ENCODE measurements around the gene KRTAP25-1. TPM values are rescaled to one million over a fixed set of nuclear protein-coding genes. Genes with fewer than 3 reads are reported as not detected.

Gene KRTAP25-1
- not detected in 2 replicates for total RNA-seq (2014; rRNA removed; shearing (Covaris generic))
- not detected in 2 replicates for polyA plus RNA-seq (2014; cell fraction: nucleus; rRNA removed)

- no peak for DNase-seq (ENCODE audit: extremely low read depth, low read depth)
Observed at GRCh38 chr21:30289215-30289614, at the start of gene KRTAP25-1. Gene KRTAP25-1 (minus strand): TSS chr21:30289514. CDS start chr21:30289490, 24 bp downstream.

GRCh38 chr21:30338717-30339116 is 49.4 kb upstream of the KRTAP25-1 start:
- no peak for DNase-seq (ENCODE audit: extremely low read depth, low read depth)

GRCh38 chr21:30337772-30338171 is 48.5 kb upstream of the KRTAP25-1 start:
- no peak for DNase-seq (ENCODE audit: extremely low read depth, low read depth)

GRCh38 chr21:30337276-30337744 is 48.0 kb upstream of the KRTAP25-1 start, which contains the start of gene KRTAP27-1:
Gene KRTAP27-1 (minus strand): TSS chr21:30337694. CDS start chr21:30337668, 26 bp downstream.
- no peak for DNase-seq (ENCODE audit: extremely low read depth, low read depth)

- DNase-seq (ENCODE audit: extremely low read depth, low read depth) = no peak
Observed at GRCh38 chr21:30336596-30336995, 47.3 kb upstream of the KRTAP25-1 start.

GRCh38 chr21:30333736-30334135 is 44.4 kb upstream of the KRTAP25-1 start:
- DNase-seq (ENCODE audit: extremely low read depth, low read depth) = no peak

- no peak for DNase-seq (ENCODE audit: extremely low read depth, low read depth)
Observed at GRCh38 chr21:30332681-30333080, 43.4 kb upstream of the KRTAP25-1 start.

- DNase-seq (ENCODE audit: extremely low read depth, low read depth) = no peak
Observed at GRCh38 chr21:30329203-30329875, 40.0 kb upstream of the KRTAP25-1 start.

GRCh38 chr21:30326390-30326789 is 37.1 kb upstream of the KRTAP25-1 start:
- no peak for DNase-seq (ENCODE audit: extremely low read depth, low read depth)

- DNase-seq (ENCODE audit: extremely low read depth, low read depth) = no peak
Observed at GRCh38 chr21:30320215-30320614, 30.9 kb upstream of the KRTAP25-1 start, which contains the start of gene KRTAP26-1. Gene KRTAP26-1 (minus strand): TSS chr21:30320315. CDS start chr21:30320035, 280 bp downstream.

GRCh38 chr21:30315701-30316100 is 26.4 kb upstream of the KRTAP25-1 start:
- no peak for DNase-seq (ENCODE audit: extremely low read depth, low read depth)

GRCh38 chr21:30306884-30307283 is 17.6 kb upstream of the KRTAP25-1 start:
- DNase-seq (ENCODE audit: extremely low read depth, low read depth) = no peak

- DNase-seq (ENCODE audit: extremely low read depth, low read depth) = no peak
Observed at GRCh38 chr21:30305136-30305535, 15.8 kb upstream of the KRTAP25-1 start.

- no peak for DNase-seq (ENCODE audit: extremely low read depth, low read depth)
Observed at GRCh38 chr21:30282850-30283249, 6.5 kb downstream of the KRTAP25-1 start, which contains the start of gene KRTAP24-1. Gene KRTAP24-1 (minus strand): TSS chr21:30282950. CDS start chr21:30282932, 18 bp downstream.

GRCh38 chr21:30271611-30272010 is 17.7 kb downstream of the KRTAP25-1 start:
- DNase-seq (ENCODE audit: extremely low read depth, low read depth) = no peak

GRCh38 chr21:30271156-30271555 is 18.2 kb downstream of the KRTAP25-1 start:
- DNase-seq (ENCODE audit: extremely low read depth, low read depth) = no peak

GRCh38 chr21:30269803-30270530 is 19.3 kb downstream of the KRTAP25-1 start:
- no peak for DNase-seq (ENCODE audit: extremely low read depth, low read depth)

- DNase-seq (ENCODE audit: extremely low read depth, low read depth) = no peak
Observed at GRCh38 chr21:30268608-30269197, 20.6 kb downstream of the KRTAP25-1 start.

GRCh38 chr21:30257773-30258172 is 31.5 kb downstream of the KRTAP25-1 start:
- DNase-seq (ENCODE audit: extremely low read depth, low read depth) = peak; percentile 32

GRCh38 chr21:30256100-30256499 is 33.2 kb downstream of the KRTAP25-1 start:
- DNase-seq (ENCODE audit: extremely low read depth, low read depth) = no peak

GRCh38 chr21:30255679-30256078 is 33.6 kb downstream of the KRTAP25-1 start:
- DNase-seq (ENCODE audit: extremely low read depth, low read depth) = no peak

Measured in NCI-H460 (cell line).